GM20000 (cell line): ENCODE data around the gene MSL2.
"Not testable (repeated sequence)": the region's sequence is repeated elsewhere in the genome, so short reads cannot be mapped to it uniquely, and the experiment has no call there.

Source experiments
- DNase-seq: peaks from one replicate; pipeline ENCODE4 v3.0.0; 2012; ENCODE audit warnings: low spot score
- CTCF ChIP-seq: IDR thresholded peaks from 2 replicates; pipeline ENCODE4 v1.5.1; 2012; ENCODE audit warnings: mild to moderate bottlenecking, control low read depth; ENCODE audit errors: extremely low read depth, missing control alignments

The MSL2 gene

GRCh38 chr3:136152176-136152843, 43.8 kb downstream of the MSL2 start:
- DNase-seq, result no peak
- no peak for TF ChIP-seq CTCF

- DNase-seq, result no peak
- TF ChIP-seq CTCF, result no peak
These were observed 44.9 kb downstream of the MSL2 start for GRCh38 chr3:136151219-136151618.

GRCh38 chr3:136149667-136150066, 46.5 kb downstream of the MSL2 start:
- no peak for TF ChIP-seq CTCF
- DNase-seq, result no peak

- TF ChIP-seq CTCF, result no peak
- DNase-seq, result no peak
These were observed 49.0 kb downstream of the MSL2 start for GRCh38 chr3:136146981-136147729.

DNA sequence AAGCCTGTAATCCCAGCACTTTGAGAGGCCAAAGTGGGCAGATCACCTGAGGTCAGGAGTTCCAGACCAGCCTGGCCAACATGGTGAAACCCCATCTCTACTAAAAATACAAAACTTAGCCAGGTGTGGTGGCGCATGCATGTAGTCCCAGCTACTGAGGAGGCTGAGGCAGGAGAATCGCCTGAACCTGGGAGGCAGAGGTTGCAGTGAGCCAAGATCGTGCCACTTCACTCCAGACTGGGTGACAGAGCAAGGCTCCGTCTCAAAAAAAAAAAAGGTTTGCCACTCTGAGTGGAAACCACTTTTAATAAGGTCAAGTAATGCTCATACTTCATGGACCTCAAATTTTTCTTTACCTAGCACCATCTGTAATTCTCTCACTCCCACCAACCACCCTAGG, 51.7 kb downstream of the MSL2 start:
- not testable (repeated sequence) for DNase-seq

DNA sequence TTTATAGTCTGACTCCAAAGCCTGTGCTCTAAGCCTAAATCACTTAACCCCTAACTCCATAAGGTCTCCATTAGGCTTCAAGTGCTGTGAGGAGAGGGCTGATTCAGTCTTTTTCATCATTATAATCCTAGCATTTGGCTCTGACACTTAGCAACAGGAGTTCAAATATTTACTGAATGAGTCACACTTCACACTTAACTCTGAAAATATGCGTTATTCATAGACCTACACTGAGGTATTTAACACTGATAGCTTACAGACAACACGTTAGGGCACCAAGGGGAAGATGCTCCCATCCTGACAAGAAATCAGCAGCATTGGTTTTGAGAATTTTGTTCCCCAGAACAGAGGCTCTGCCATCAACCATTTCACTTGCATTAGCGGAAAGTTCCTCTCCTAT, 53.5 kb downstream of the MSL2 start:
- no peak for DNase-seq
- no peak for TF ChIP-seq CTCF

DNA sequence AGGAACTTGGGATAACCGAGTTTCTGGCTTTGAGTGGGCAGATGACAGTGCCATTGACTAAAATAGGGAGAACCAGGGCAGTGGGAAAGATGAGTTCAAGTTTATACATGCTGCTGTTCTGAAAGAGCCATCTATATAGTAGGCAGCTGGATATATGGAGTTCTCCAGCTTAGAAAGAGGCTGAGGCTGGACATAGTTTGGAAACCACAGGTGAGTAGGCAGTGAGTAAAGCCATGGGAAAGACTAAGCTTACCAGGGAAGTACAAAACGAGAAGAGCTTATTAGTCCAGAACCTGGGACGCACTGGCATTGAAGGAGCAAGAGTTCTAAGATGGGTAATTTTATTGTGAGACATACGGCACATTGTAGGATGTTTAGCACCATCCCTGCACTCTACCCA, 54.2 kb downstream of the MSL2 start:
- no peak for TF ChIP-seq CTCF

More for the DNA sequence above, 54.2 kb downstream of the MSL2 start:
- DNase-seq, result no peak
